Muscle of arm (tissue), 12 donors: ENCODE results near the gene ABI1. TPM values are rescaled to one million over a fixed set of nuclear protein-coding genes. Genes with fewer than 3 reads are reported as not detected.
"Not testable (repeated sequence)": the region's sequence is repeated elsewhere in the genome, so short reads cannot be mapped to it uniquely, and the experiment has no call there.

Experiments used
- DNase-seq: peaks from one replicate; pipeline ENCODE4 v3.0.0-alpha.2; 2013
- polyA plus RNA-seq, 12 donors: library from polyadenylated mRNA; unstranded; fragments of 120-200 nt; gene quantifications; one replicate each; pipeline ENCODE4 v1.2.1, GENCODE V29; 2013; ENCODE audit not compliant: insufficient read length in 12 of 12

Gene ABI1
- polyA plus RNA-seq, 12 donors = 39.4 to 74.9 (median 49.4) TPM; not detected in 1

DNA sequence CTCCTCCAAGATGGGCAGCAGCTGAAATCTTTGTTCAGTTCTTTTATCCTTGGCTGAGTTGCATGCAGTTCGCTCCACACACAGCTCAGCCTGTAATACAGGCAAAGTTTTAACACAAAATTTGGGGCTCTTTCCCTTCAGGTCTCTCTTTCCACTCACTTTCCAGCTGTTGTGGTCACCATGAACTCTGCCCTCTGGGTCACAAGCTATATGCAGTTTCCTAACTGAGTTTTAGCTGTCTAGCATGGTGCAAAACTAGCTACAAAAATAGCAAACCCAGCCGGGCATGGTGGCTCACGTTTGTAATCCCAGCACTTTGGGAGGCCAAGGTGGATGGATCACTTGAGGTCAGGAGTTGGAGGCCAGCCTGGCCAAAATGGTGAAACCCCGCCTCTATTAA lies 53.2 kb downstream of the ABI1 start:
- DNase-seq = no peak

DNA sequence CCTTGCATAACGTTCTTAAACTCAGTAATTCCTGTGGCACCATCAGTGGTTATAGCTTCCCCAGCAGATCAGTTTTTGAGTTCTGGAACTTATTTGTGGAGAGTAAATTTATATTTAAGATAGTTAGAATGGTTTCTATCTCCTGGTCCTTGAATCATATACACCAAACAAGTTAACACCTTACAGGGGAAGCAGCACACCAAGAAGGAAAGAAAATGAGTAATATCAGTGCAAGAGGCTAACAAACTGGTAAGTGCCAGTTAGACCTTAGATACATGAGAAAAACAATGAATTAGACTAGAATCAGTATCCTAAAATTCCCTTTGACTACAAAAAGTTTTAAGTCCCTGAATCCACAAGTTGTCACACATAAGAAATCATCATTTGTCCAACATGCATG lies 54.2 kb downstream of the ABI1 start:
- no peak for DNase-seq

DNA sequence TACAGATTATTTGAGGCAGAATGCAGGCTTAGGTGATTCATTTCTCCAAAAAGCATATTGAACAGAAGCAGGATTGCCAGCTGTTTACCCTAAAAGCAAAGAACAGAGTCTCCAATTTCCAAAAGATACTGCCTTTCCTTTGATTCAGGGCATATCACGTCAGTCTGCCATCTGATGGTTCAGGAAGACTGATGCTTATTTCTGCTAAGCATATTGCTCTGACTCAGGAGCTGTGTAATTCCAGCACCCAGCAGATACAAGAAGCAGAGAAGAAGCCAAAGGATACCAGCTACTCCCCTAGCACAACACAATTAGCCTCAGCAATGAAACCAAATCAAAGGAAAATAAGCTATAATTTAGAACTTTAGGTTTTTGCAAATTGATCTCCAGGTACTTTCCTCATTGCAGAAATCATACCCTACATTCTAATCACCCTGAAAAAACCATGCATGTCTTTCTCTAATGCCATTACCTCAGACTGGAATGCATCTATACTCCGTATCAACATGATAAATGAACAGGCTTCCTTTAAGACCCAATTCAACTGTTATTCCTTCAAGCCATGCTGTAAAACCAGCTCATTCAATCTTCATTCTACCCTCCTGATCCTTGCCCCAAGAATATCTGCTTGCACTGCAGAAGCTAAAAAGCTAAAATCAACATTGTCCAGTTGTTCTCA lies 55.1 kb downstream of the ABI1 start:
- DNase-seq = no peak

GRCh38 chr10:26804418-26805393 lies 56.1 kb downstream of the ABI1 start:
- DNase-seq = no peak

GRCh38 chr10:26803849-26804248 lies 56.9 kb downstream of the ABI1 start:
- no peak for DNase-seq

DNA sequence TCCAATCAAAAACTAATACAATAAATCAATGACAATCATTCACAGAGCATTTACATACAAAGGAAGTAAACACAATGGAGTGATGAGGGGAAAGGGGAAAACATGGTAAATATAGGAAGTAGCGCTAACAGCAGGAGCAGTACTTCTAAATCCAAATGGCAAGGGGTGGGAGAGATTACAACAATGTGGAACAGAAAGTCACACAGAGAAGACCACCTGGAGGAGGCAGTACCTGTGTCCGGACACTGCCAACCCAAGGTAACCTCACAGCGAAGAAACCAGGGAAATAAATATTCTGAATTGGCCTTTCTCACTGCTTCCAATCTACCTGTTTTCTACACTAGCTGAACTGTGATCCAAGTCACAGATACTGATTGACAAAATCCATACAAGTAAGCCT lies 58.2 kb downstream of the ABI1 start:
- no peak for DNase-seq

DNA sequence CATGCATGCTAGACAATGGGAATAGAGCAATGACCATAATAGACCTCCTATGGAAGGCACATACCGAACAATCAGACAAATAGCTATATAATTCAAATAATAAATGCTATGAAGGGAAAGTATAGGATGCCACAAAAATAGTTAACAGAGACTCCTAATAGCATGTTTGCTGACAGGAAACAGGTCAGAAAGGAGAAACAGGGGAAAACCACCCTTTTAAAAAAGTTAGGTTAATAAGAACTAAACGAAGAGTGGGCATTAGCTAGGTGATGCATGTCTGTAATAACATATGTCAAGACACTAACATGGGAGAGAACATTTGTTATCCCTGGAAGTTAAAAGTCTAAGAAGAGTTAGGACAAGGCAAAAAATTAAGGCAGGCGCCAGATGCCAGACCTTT lies 58.9 kb downstream of the ABI1 start:
- DNase-seq = no peak

- DNase-seq = no peak
Measured at GRCh38 chr10:26801274-26801673, 59.5 kb downstream of the ABI1 start.

- DNase-seq = no peak
Measured at GRCh38 chr10:26800468-26800867, 60.3 kb downstream of the ABI1 start.

GRCh38 chr10:26799342-26799741 lies 61.4 kb downstream of the ABI1 start:
- peak; percentile 7 for DNase-seq

DNA sequence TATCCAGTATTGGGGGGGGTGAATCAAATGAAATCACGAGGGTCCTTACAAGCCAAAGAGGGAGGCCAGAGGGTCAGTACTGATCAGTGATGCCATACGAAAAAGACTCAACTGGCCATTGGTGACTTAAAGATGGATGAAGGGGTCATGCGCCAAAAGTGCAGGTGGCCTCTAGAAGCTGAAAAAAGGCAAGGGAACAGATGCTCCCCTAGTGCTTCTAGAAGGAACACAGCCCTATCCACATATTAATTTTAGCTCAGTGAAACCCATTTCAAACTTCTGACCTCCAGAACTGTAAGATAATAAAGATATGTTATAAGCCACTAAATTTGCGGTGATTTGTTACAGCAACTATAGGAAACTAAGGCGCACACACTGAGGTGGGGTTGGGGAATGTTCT lies 62.5 kb downstream of the ABI1 start:
- DNase-seq = no peak

DNA sequence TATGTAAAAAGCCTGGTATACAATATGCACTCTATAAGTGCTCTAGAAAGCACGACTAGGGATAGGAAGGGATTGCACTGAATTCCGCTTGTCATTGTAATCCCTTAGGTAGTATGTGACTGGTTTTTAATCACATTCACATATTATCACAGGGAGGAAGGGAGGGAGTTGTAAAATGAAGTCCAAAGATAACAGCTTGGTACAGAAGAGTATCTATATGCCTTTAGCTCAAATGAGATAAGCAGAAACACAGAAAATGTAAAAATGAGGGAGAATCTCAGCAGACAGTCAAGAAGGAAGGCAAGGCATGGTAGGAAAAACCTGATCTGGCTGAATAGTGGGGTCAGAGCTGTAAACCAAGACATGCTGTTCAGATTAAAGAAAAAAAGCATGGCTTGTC lies 63.4 kb downstream of the ABI1 start:
- DNase-seq = no peak

- peak; percentile 4 for DNase-seq
Measured at GRCh38 chr10:26792758-26793495, 67.8 kb downstream of the ABI1 start.

DNA sequence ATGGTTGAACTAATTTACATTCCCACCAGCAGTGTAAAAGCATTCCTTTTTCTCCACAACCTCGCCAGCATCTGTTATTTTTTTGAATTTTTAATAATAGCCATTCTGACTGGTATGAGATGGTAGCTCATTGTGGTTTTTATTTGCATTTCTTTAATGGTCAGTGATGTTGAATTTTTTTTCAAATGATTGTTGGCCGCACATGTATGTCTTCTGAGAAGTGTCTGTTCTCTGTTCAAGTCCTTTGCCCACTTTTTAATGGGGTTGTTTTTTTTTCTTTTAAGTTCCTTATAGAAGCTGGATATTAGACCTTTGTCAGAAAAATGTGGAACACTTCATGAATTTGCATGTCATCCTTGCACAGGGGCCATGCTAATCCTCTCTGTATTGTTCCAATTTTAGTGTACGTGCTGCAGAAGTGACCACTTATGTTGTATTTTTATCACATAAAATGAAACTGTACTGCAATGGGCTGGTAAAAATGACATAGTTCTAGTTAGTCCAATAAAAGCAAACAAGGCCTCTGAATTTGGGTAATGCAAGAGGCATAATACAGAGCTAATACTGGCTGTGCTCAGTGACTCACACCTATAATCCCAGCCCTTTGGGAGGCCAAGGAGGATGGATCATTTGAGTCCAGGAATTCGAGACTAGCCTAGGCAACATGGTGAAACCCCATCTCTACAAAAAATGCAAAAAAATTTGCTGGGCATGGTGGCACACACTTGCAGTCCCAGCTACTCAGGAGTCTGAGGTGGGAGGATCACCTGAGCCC lies 70.3 kb downstream of the ABI1 start:
- DNase-seq = no peak

DNA sequence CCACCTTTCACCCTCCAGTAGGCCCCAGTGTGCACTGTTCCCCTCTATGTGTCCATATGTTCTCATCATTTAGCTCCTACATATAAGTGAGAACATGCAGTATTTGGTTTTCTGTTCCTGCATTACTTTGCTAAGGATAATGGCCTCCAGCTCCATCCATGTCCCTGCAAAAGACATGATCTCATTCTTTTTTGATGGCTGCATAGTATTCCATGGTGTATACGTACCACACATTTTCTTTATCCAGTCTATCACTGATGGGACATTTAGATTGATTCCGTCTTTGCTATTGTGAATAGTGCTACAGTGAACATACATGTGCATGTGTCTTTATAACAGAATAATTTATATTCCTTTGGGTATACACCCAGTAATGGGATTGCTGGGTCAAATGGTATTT lies 71.0 kb downstream of the ABI1 start:
- not testable (repeated sequence) for DNase-seq

DNA sequence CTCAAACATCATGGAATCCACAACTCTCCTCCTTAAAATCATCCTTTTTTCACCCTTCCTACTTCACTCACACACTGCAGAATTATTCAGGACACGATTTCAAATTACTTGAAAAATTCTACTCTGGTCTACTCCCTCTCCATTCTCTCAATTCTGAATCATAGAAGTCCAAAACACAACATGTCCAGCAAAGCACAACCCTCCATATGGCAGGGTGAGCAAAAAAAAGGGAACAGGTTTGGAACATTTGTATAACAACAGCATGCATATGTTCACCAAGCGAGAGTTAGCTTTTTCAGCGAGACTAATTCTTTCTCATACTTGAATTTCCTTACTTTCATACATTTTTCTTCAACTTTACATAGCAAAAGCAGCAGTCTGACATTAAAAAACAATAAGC lies 73.4 kb downstream of the ABI1 start:
- DNase-seq = no peak

- DNase-seq = no peak
Measured at GRCh38 chr10:26781797-26782196, 79.0 kb downstream of the ABI1 start.

- no peak for DNase-seq
Measured at GRCh38 chr10:26780793-26781601, 79.8 kb downstream of the ABI1 start.

GRCh38 chr10:26780106-26780792 lies 80.5 kb downstream of the ABI1 start:
- DNase-seq = no peak
